SK-N-SH (cell line): ENCODE measurements around the gene DIO3. TPM values are rescaled to one million over a fixed set of nuclear protein-coding genes. Genes with fewer than 3 reads are reported as not detected.

Experiments used
- CTCF ChIA-PET: fragments of 300-600, 350-600 bp; formaldehyde crosslinking; extraction: SDS; loops from one replicate; lab custom pipeline; 2021; lab: Yijun Ruan, JAX
- POLR2A ChIA-PET: fragments of 350-600 bp; sonication (Branson Sonifier 250); formaldehyde crosslinking; extraction: SDS; loops from one replicate; lab custom pipeline; 2020; ENCODE audit warnings: antibody characterized with exemption, inconsistent platforms; lab: Yijun Ruan, JAX
- DNase-seq: peaks from one replicate; pipeline ENCODE4 v3.0.0; 2012
- H2AFZ ChIP-seq: fragments of 200-600 bp; sonication (generic); 2 replicates; pipeline ENCODE4 v1.8.1; 2016; ENCODE audit warnings: antibody characterized with exemption, mild to moderate bottlenecking, low read depth
- H3F3A ChIP-seq: fragments of 200-600 bp; sonication (generic); replicated peaks from 2 replicates; pipeline ENCODE3; 2016; ENCODE audit warnings: antibody characterized with exemption, mild to moderate bottlenecking; ENCODE audit not compliant: insufficient read depth
- H3K27ac ChIP-seq, 2 experiments: fragments of 200-500 bp in 1 of 2; fragments of 200-600 bp in 1 of 2; sonication (Bioruptor generic) in 1 of 2; sonication (generic), shearing (Covaris generic) in 1 of 2; 2 replicates each; pipeline versions ENCODE4 v1.5.1 to v1.6.1; 2014 to 2016; ENCODE audit warnings: low read depth in 2 of 2, inconsistent platforms in 1 of 2, low read length in 1 of 2, mild to moderate bottlenecking in 1 of 2, mixed read lengths in 1 of 2
- H3K27me3 ChIP-seq: fragments of 200-600 bp; sonication (generic), shearing (Covaris generic); 2 replicates; pipeline ENCODE4 v1.6.1; 2016; ENCODE audit warnings: mixed run types; ENCODE audit not compliant: insufficient read depth
- H3K36me3 ChIP-seq, 2 experiments: fragments of 200-500 bp in 1 of 2; fragments of 200-600 bp in 1 of 2; sonication (Bioruptor generic) in 1 of 2; sonication (generic) in 1 of 2; replicated peaks in 1 of 2; 2 replicates each; pipeline versions ENCODE3 to v1.5.1; 2014 to 2016; ENCODE audit warnings: low read length in 1 of 2, mild to moderate bottlenecking in 1 of 2; ENCODE audit not compliant: insufficient read depth in 2 of 2, control insufficient read depth in 1 of 2
- H3K4me1 ChIP-seq, 2 experiments: fragments of 200-500 bp in 1 of 2; fragments of 200-600 bp in 1 of 2; sonication (Bioruptor generic) in 1 of 2; sonication (generic), shearing (Covaris generic) in 1 of 2; 2 replicates each; pipeline versions ENCODE4 v1.5.1 to v1.6.1; 2014 to 2016; ENCODE audit warnings: low read depth in 1 of 2, low read length in 1 of 2, mixed run types in 1 of 2; ENCODE audit not compliant: insufficient read depth in 2 of 2, control insufficient read depth in 1 of 2
- H3K4me2 ChIP-seq: fragments of 200-600 bp; sonication (generic), shearing (Covaris generic); 2 replicates; pipeline ENCODE4 v1.6.1; 2017; ENCODE audit warnings: mixed run types
- H3K4me3 ChIP-seq, 2 experiments: fragments of 200-500 bp in 1 of 2; fragments of 200-600 bp in 1 of 2; sonication (Bioruptor generic) in 1 of 2; sonication (generic), shearing (Covaris generic) in 1 of 2; 2 replicates each; pipeline versions ENCODE4 v1.5.1 to v1.8.1; 2014 to 2016; ENCODE audit warnings: low read depth in 2 of 2, inconsistent platforms in 1 of 2, low read length in 1 of 2, mild to moderate bottlenecking in 1 of 2, mixed read lengths in 1 of 2, moderate library complexity in 1 of 2
- H3K79me2 ChIP-seq: fragments of 200-600 bp; sonication (generic); 2 replicates; pipeline ENCODE4 v1.8.1; 2017; ENCODE audit warnings: mild to moderate bottlenecking; ENCODE audit not compliant: insufficient read depth
- H3K9ac ChIP-seq: fragments of 200-600 bp; sonication (generic); 2 replicates; pipeline ENCODE4 v1.6.1; 2017; ENCODE audit warnings: mixed run types
- H3K9me2 ChIP-seq: fragments of 200-600 bp; sonication (generic); 2 replicates; pipeline ENCODE4 v1.6.1; 2017; ENCODE audit warnings: mixed run types
- H3K9me3 ChIP-seq: fragments of 200-600 bp; sonication (generic); 2 replicates; pipeline ENCODE4 v1.6.1; 2017; ENCODE audit warnings: mixed run types, mild to moderate bottlenecking, moderate library complexity
- H4K20me1 ChIP-seq: fragments of 200-600 bp; sonication (generic); 2 replicates; pipeline ENCODE4 v1.6.1; 2017; ENCODE audit warnings: mild to moderate bottlenecking, mixed run types; ENCODE audit not compliant: insufficient read depth
- CHD2 ChIP-seq: fragments of 150-350 bp; IDR thresholded peaks from 2 replicates; pipeline ENCODE4 v1.6.1; 2018; ENCODE audit warnings: low read length; ENCODE audit not compliant: partially characterized antibody
- ELF1 ChIP-seq: IDR thresholded peaks from 2 replicates; pipeline ENCODE4 v1.4.0; 2012
- EP300 ChIP-seq, 2 experiments: IDR thresholded peaks; 2 replicates each; pipeline versions ENCODE4 v1.4.0 to v1.6.1; 2012; ENCODE audit warnings: borderline replicate concordance in 1 of 2, low read depth in 1 of 2, low read length in 1 of 2
- EZH2phosphoT487 ChIP-seq: fragments of 200-600 bp; sonication (generic); IDR thresholded peaks from 2 replicates; pipeline ENCODE4 v1.6.1; 2017; ENCODE audit warnings: low read depth, mixed run types, mild to moderate bottlenecking, antibody characterized with exemption, moderate library complexity, borderline replicate concordance
- FOSL2 ChIP-seq: IDR thresholded peaks from 2 replicates; pipeline ENCODE4 v1.4.0; 2012; ENCODE audit warnings: low read depth, mild to moderate bottlenecking, moderate library complexity, borderline replicate concordance
- FOXJ3 ChIP-seq: sonication (generic); formaldehyde crosslinking; IDR thresholded peaks from 2 replicates; pipeline ENCODE4 v1.5.1; 2020; ENCODE audit warnings: mild to moderate bottlenecking, missing genetic modification reagents
- FOXM1 ChIP-seq: IDR thresholded peaks from 2 replicates; pipeline ENCODE4 v1.4.0; 2012; ENCODE audit warnings: low read depth, mild to moderate bottlenecking
- GABPA ChIP-seq: IDR thresholded peaks from 2 replicates; pipeline ENCODE4 v1.4.0; 2012; ENCODE audit warnings: low read depth, mild to moderate bottlenecking
- MXI1 ChIP-seq: IDR thresholded peaks from 2 replicates; pipeline ENCODE4 v1.6.1; 2012; ENCODE audit warnings: mild to moderate bottlenecking, low read depth, low read length, improper control_type of control experiment
- NFIC ChIP-seq: IDR thresholded peaks from 2 replicates; pipeline ENCODE4 v1.4.0; 2012; ENCODE audit warnings: borderline replicate concordance
- POLR2AphosphoS5 ChIP-seq: IDR thresholded peaks from 2 replicates; pipeline ENCODE4 v1.6.1; 2012; ENCODE audit warnings: low read depth, low read length
- RFX5 ChIP-seq: IDR thresholded peaks from 2 replicates; pipeline ENCODE4 v1.6.1; 2012; ENCODE audit warnings: mild to moderate bottlenecking, improper control_type of control experiment, low read length
- RXRA ChIP-seq: IDR thresholded peaks from 2 replicates; pipeline ENCODE4 v1.4.0; 2012; ENCODE audit warnings: low read depth, mild to moderate bottlenecking, borderline replicate concordance
- SIN3A ChIP-seq: IDR thresholded peaks from 2 replicates; pipeline ENCODE4 v1.6.1; 2012; ENCODE audit warnings: low read depth, mild to moderate bottlenecking, low read length, moderate library complexity, borderline replicate concordance
- TAF1 ChIP-seq: IDR thresholded peaks from 2 replicates; pipeline ENCODE4 v1.6.1; 2012; ENCODE audit warnings: low read depth, mild to moderate bottlenecking, low read length, moderate library complexity, borderline replicate concordance
- TEAD4 ChIP-seq: IDR thresholded peaks from 2 replicates; pipeline ENCODE4 v1.4.0; 2012; ENCODE audit warnings: mild to moderate bottlenecking, borderline replicate concordance; ENCODE audit not compliant: insufficient read depth
- USF2 ChIP-seq: fragments of 150-350 bp; IDR thresholded peaks from 2 replicates; pipeline ENCODE4 v1.6.1; 2017; ENCODE audit warnings: antibody characterized with exemption, low read length, low read depth, borderline replicate concordance
- YY1 ChIP-seq: IDR thresholded peaks from 2 replicates; pipeline ENCODE4 v1.4.0; 2012; ENCODE audit warnings: low read depth, mild to moderate bottlenecking
- ZBTB33 ChIP-seq: IDR thresholded peaks from 2 replicates; pipeline ENCODE4 v1.4.0; 2012; ENCODE audit warnings: low read depth, borderline replicate concordance
- WGBS: methylation state at CpG from one replicate; pipeline ENCODE4 v1.1.6; 2017; ENCODE audit warnings: low lambda C conversion rate; 5-methylcytosine and 5-hydroxymethylcytosine counted together
- polyA plus RNA-seq, 3 experiments: library from polyadenylated mRNA; depleted of rRNA; stranded (reverse); fragments of >200 nt; gene quantifications; 2 replicates each; pipeline ENCODE4 v1.2.3, GENCODE V29; 2012
- TF ChIP-seq, protein P1 (sequence below): fragments of 200-600 bp; sonication (generic); IDR thresholded peaks from 2 replicates; pipeline ENCODE4 v1.6.1; 2017; ENCODE audit warnings: antibody characterized with exemption, mild to moderate bottlenecking, moderate library complexity

The DIO3 gene
- polyA plus RNA-seq, 1 of the 3 experiments (the other 2 are of a cell fraction), result not detected

DNA sequence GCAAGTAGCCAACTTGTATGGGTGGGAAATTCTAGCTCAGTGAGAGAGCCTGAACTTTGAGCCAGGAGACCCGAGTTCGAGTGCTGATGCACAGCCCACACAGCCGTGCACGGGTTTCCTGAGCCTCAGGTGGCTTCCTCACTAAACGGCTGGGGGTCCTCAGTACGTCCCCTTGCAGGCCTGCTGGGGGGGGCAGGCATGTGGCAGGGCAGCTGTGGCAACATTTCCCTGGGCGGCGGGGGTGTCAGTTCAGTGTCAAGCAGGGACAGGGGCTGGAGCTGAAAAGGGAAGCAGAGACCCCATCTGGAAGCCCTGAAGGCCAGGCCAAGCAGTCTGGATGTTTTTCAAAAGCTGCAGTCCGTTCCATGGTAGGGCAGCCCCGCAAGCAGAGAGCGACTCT lies 14.6 kb upstream of the DIO3 start:
- no peaks in the 10 kb centered on the region for H3K27me3 ChIP-seq
- no peaks in the 10 kb centered on the region for H3F3A ChIP-seq
- H3K4me2 ChIP-seq, result no peak overlapping the region
- no peak for DNase-seq
- 56% methylated on average over 9 of the region's 11 CpGs for WGBS
- H3K9me2 ChIP-seq, result no peaks in the 10 kb centered on the region
- H3K9ac ChIP-seq, result no peak overlapping the region
- H3K27ac ChIP-seq, result no peak overlapping the region
- no peaks in the 10 kb centered on the region for H4K20me1 ChIP-seq
- TF ChIP-seq YY1 (no peak), TEAD4 (no peak), CHD2 (no peak), SIN3A (no peak)
- ChIA-PET POLR2A (no interaction called here), CTCF (no interaction called here)
- H3K36me3 ChIP-seq, result no peaks in the 10 kb centered on the region
- H3K9me3 ChIP-seq, result no peaks in the 10 kb centered on the region
- no peaks in the 10 kb centered on the region for H3K79me2 ChIP-seq
- no peak overlapping the region for H2AFZ ChIP-seq
- no peak overlapping the region for H3K4me3 ChIP-seq
- no peaks in the 10 kb centered on the region for H3K4me1 ChIP-seq

- POLR2A ChIA-PET, result no interaction called here
- no peaks in the 10 kb centered on the region for H3K4me1 ChIP-seq
- CTCF ChIA-PET, result no interaction called here
- TF ChIP-seq EP300 (IDR thresholded peaks at IDR 0.05; ENCODE audit: borderline replicate concordance in 1 of 2, low read depth in 1 of 2, low read length in 1 of 2) (no peak), YY1 (no peak), RFX5 (no peak), USF2 (no peak), FOXM1 (no peak), FOXJ3 (CRISPR knock-in tag) (no peak), ZBTB33 (no peak), POLR2AphosphoS5 (no peak), GABPA (no peak), SIN3A (no peak), ELF1 (no peak), FOSL2 (no peak), MXI1 (no peak), NFIC (no peak), TAF1 (no peak), EZH2phosphoT487 (no peak), RXRA (no peak)
- TF ChIP-seq, protein P1, sequence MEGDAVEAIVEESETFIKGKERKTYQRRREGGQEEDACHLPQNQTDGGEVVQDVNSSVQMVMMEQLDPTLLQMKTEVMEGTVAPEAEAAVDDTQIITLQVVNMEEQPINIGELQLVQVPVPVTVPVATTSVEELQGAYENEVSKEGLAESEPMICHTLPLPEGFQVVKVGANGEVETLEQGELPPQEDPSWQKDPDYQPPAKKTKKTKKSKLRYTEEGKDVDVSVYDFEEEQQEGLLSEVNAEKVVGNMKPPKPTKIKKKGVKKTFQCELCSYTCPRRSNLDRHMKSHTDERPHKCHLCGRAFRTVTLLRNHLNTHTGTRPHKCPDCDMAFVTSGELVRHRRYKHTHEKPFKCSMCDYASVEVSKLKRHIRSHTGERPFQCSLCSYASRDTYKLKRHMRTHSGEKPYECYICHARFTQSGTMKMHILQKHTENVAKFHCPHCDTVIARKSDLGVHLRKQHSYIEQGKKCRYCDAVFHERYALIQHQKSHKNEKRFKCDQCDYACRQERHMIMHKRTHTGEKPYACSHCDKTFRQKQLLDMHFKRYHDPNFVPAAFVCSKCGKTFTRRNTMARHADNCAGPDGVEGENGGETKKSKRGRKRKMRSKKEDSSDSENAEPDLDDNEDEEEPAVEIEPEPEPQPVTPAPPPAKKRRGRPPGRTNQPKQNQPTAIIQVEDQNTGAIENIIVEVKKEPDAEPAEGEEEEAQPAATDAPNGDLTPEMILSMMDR, result no peak
- no peaks in the 10 kb centered on the region for H3K9me2 ChIP-seq
- H3K9ac ChIP-seq, result no peak overlapping the region
- WGBS, result 37% methylated on average over 3 of the region's 10 CpGs
- H3K9me3 ChIP-seq, result no peaks in the 10 kb centered on the region
- no peak overlapping the region for H3K4me3 ChIP-seq
- no peaks in the 10 kb centered on the region for H3F3A ChIP-seq
- H3K27ac ChIP-seq, result no peak overlapping the region
- no peak for DNase-seq
- no peaks in the 10 kb centered on the region for H3K79me2 ChIP-seq
- H3K27me3 ChIP-seq, result no peaks in the 10 kb centered on the region
- H2AFZ ChIP-seq, result no peak overlapping the region
- H3K36me3 ChIP-seq, result no peaks in the 10 kb centered on the region
- no peak overlapping the region for H3K4me2 ChIP-seq
- H4K20me1 ChIP-seq, result no peaks in the 10 kb centered on the region
Observed at GRCh38 chr14:101547107-101547738, 14.1 kb upstream of the DIO3 start.
